Measurements from ENCODE around the gene MAMDC4. TPM values are rescaled to one million over a fixed set of nuclear protein-coding genes. Genes with fewer than 3 reads are reported as not detected.

Gene MAMDC4
- total RNA-seq, 1 experiment from 2014 or later: 17.3 TPM

GRCh38 chr9:136831002-136831719 is 21.0 kb upstream of the MAMDC4 start:
- no peaks in the 10 kb centered on the region for H3K4me1 ChIP-seq (ENCODE audit: control insufficient read depth in 1 of 2, insufficient read depth in 2 of 2, low read length in 2 of 2)
- H3K27ac ChIP-seq (ENCODE audit: low read depth, low read length): no peak overlapping the region
- H2AFZ ChIP-seq (ENCODE audit: low read depth, low read length, poor library complexity, severe bottlenecking): no peak overlapping the region
- no peak overlapping the region for H3K4me3 ChIP-seq (replicated peaks in 1 of 2; ENCODE audit: low read depth in 1 of 2, low read length in 2 of 2)
- H3K36me3 ChIP-seq (ENCODE audit: control insufficient read depth in 1 of 2, insufficient read depth in 2 of 2, low read length in 2 of 2): peaks cover 7 to 13% of the 10 kb centered on the region in 2 experiments
- TF ChIP-seq POLR2A (IDR thresholded peaks at IDR 0.05; ENCODE audit: borderline replicate concordance, extremely low read depth, insufficient read depth, insufficient read length): no peak
- no peak for TF ChIP-seq ATF3 (IDR thresholded peaks at IDR 0.05)
- TF ChIP-seq ZNF274 (IDR thresholded peaks at IDR 0.05; ENCODE audit: low read depth, low read length): no peak
- no peak for TF ChIP-seq EZH2phosphoT487 (IDR thresholded peaks at IDR 0.05; ENCODE audit: borderline replicate concordance)
- no peak for TF ChIP-seq ELF1 (IDR thresholded peaks at IDR 0.05; ENCODE audit: borderline replicate concordance, low read depth)
- no peak for TF ChIP-seq POLR2AphosphoS5 (IDR thresholded peaks at IDR 0.05; ENCODE audit: low read depth, low read length)
- TF ChIP-seq REST (IDR thresholded peaks at IDR 0.05; ENCODE audit: low read depth): no peak
- TF ChIP-seq JUND (IDR thresholded peaks at IDR 0.05): no peak
- no peaks in the 10 kb centered on the region for H3K9me2 ChIP-seq (ENCODE audit: insufficient read depth)
- intact Hi-C loops (cut with micrococcal nuclease): no loop called here
- RAD21 ChIA-PET (ENCODE audit: low non-redundant PET in 1 of 2, low total read pairs in 2 of 2, uncharacterized antibody in 2 of 2, unreplicated experiment in 2 of 2): no interaction called here
- DNase-seq (ENCODE audit: low read depth, low spot score) (no peak), ATAC-seq (no peak)
- H4K20me1 ChIP-seq (ENCODE audit: insufficient read depth): no peaks in the 10 kb centered on the region
- BruUV-seq (replicated peaks): no TSS peak
- H3K27me3 ChIP-seq (ENCODE audit: insufficient read depth, low read length): no peaks in the 10 kb centered on the region
- no peaks in the 10 kb centered on the region for H3K79me2 ChIP-seq (ENCODE audit: insufficient read depth, low read length)
- H3K4me2 ChIP-seq (ENCODE audit: low read length): no peak overlapping the region
- CTCF ChIA-PET: interaction anchor here (1.0 kb wide), 1 partner anchor 11 kb away, joined by 3 read pairs; the partner anchor contains the start of gene AJM1
- H3K9me3 ChIP-seq (ENCODE audit: control insufficient read depth in 1 of 2, insufficient read depth in 1 of 2, low read depth in 1 of 2, low read length in 2 of 2): no peaks in the 10 kb centered on the region
- POLR2A ChIA-PET: no interaction called here
- no peak overlapping the region for H3K9ac ChIP-seq (ENCODE audit: low read length)
